A549 treated with Hydrocortisone at 1 μM for 4 hours (cell line): ENCODE measurements around the gene TNK1. TPM values are rescaled to one million over a fixed set of nuclear protein-coding genes. Genes with fewer than 3 reads are reported as not detected.

Experiments
- total RNA-seq: library from RNA; stranded (reverse); fragments of 200-300 nt; extraction: Qiagen RNA extraction; gene quantifications from 5 replicates; pipeline ENCODE4 v1.2.3, GENCODE V29; 2022

TNK1 gene
- total RNA-seq, result 1.4 to 2.1 TPM (median 1.7 TPM) in 5 replicates

GRCh38 chr17:7380855-7381683 lies at the start of gene TNK1:
TSS of gene TNK1 (plus strand) at chr17:7381089. CDS start at chr17:7382927, 1,838 bp downstream.

GRCh38 chr17:7336240-7337175 lies 44.4 kb upstream of the TNK1 start, which contains the start of gene ACAP1:
TSS of gene ACAP1 (plus strand) at chr17:7336529. CDS start at chr17:7336735, 206 bp downstream.

GRCh38 chr17:7351665-7352502 lies 29.0 kb upstream of the TNK1 start, which contains the start of gene KCTD11:
TSS of gene KCTD11 (plus strand) at chr17:7352162.

GRCh38 chr17:7355053-7355452 lies 25.8 kb upstream of the TNK1 start, which contains the start of gene TMEM95:
TSS of gene TMEM95 (plus strand) at chr17:7355156. CDS start at chr17:7355205, 49 bp downstream.

GRCh38 chr17:7394452-7395191 lies 13.7 kb downstream of the TNK1 start, which contains the start of gene PLSCR3:
TSS of gene PLSCR3 (minus strand) at chr17:7394525. CDS start at chr17:7394110, 415 bp downstream.

GRCh38 chr17:7403977-7404736 lies 23.3 kb downstream of the TNK1 start, which contains the start of gene TMEM256:
TSS of gene TMEM256 (minus strand) at chr17:7404097. CDS start at chr17:7404084, 13 bp downstream.

GRCh38 chr17:7407485-7408251 lies 26.8 kb downstream of the TNK1 start, which contains the start of gene NLGN2:
TSS of gene NLGN2 (plus strand) at chr17:7407845. CDS start at chr17:7408256, 411 bp downstream.

GRCh38 chr17:7419819-7420610 lies 39.1 kb downstream of the TNK1 start, which contains the start of gene SPEM1:
TSS of gene SPEM1 (plus strand) at chr17:7420324. CDS start at chr17:7420385, 61 bp downstream.

GRCh38 chr17:7425316-7425715 lies 44.4 kb downstream of the TNK1 start, which contains the start of gene SPEM2:
TSS of gene SPEM2 (plus strand) at chr17:7425616. CDS start at chr17:7425689, 73 bp downstream.

GRCh38 chr17:7428557-7428956 lies 47.7 kb downstream of the TNK1 start, which contains the start of gene SPEM3:
TSS of gene SPEM3 (plus strand) at chr17:7428857. CDS start at chr17:7428903, 46 bp downstream.

Other genes with a start within 250 kb of the TNK1 start
- 0.70 to 1.4 TPM (median 0.89 TPM) in 5 replicates for gene ASGR1, start 201.7 kb upstream of the TNK1 start, total RNA-seq
- 5.7 to 7.8 TPM (median 6.6 TPM) in 5 replicates for gene DLG4, start 161.3 kb upstream of the TNK1 start, total RNA-seq
- gene ACADVL, start 161.2 kb upstream of the TNK1 start, total RNA-seq, result 322 to 414 TPM (median 394 TPM) in 5 replicates
- gene DVL2, start 146.6 kb upstream of the TNK1 start, total RNA-seq, result 37.0 to 41.9 TPM (median 40.1 TPM) in 5 replicates
- 89.8 to 111 TPM (median 96.3 TPM) in 5 replicates for gene PHF23, start 141.6 kb upstream of the TNK1 start, total RNA-seq
- 685 to 777 TPM (median 698 TPM) in 5 replicates for gene GABARAP, start 138.6 kb upstream of the TNK1 start, total RNA-seq
- 222 to 242 TPM (median 228 TPM) in 5 replicates for gene CTDNEP1, start 129.4 kb upstream of the TNK1 start, total RNA-seq
- 125 to 155 TPM (median 140 TPM) in 5 replicates for gene ELP5, start 128.9 kb upstream of the TNK1 start, total RNA-seq
- gene CLDN7, start 118.6 kb upstream of the TNK1 start, total RNA-seq, result 2.2 to 3.7 TPM (median 2.6 TPM) in 5 replicates
- 0.39 to 0.59 TPM (median 0.50 TPM) in 5 replicates for gene SLC2A4, start 99.4 kb upstream of the TNK1 start, total RNA-seq
- 0.43 to 0.55 TPM (median 0.44 TPM) in 5 replicates for gene YBX2, start 86.5 kb upstream of the TNK1 start, total RNA-seq
- gene EIF5A, start 73.5 kb upstream of the TNK1 start, total RNA-seq, result 1,618 to 1,808 TPM (median 1,704 TPM) in 5 replicates
- 73.9 to 101 TPM (median 95.3 TPM) in 5 replicates for gene GPS2, start 65.7 kb upstream of the TNK1 start, total RNA-seq
- 26.4 to 30.2 TPM (median 28.4 TPM) in 5 replicates for gene NEURL4, start 51.8 kb upstream of the TNK1 start, total RNA-seq
- 1.2 to 3.9 TPM (median 3.1 TPM) in 5 replicates for gene ACAP1, start 44.6 kb upstream of the TNK1 start, total RNA-seq
- 10.5 to 13.8 TPM (median 12.9 TPM) in 5 replicates for gene KCTD11, start 28.9 kb upstream of the TNK1 start, total RNA-seq
- not detected in 5 replicates for gene TMEM95, start 25.9 kb upstream of the TNK1 start, total RNA-seq
- gene PLSCR3, start 13.4 kb downstream of the TNK1 start, total RNA-seq, result 38.8 to 44.7 TPM (median 42.7 TPM) in 5 replicates
- 171 to 224 TPM (median 215 TPM) in 5 replicates for gene TMEM256, start 23.0 kb downstream of the TNK1 start, total RNA-seq
- gene NLGN2, start 26.8 kb downstream of the TNK1 start, total RNA-seq, result 12.7 to 19.0 TPM (median 15.5 TPM) in 5 replicates
- gene SPEM1, start 39.2 kb downstream of the TNK1 start, total RNA-seq, result 0.08 to 0.13 TPM in 2 of 5 replicates, not detected in the others
- gene SPEM2, start 44.5 kb downstream of the TNK1 start, total RNA-seq, result not detected in 5 replicates
- gene SPEM3, start 47.8 kb downstream of the TNK1 start, total RNA-seq, result 0.02 to 0.03 TPM in 2 of 5 replicates, not detected in the others
- gene TMEM102, start 54.3 kb downstream of the TNK1 start, total RNA-seq, result 10.1 to 14.8 TPM (median 13.3 TPM) in 5 replicates
- 0.93 to 1.1 TPM (median 1.0 TPM) in 5 replicates for gene FGF11, start 58.4 kb downstream of the TNK1 start, total RNA-seq
- 7.0 to 11.7 TPM (median 9.1 TPM) in 5 replicates for gene CHRNB1, start 64.0 kb downstream of the TNK1 start, total RNA-seq
- 20.4 to 26.9 TPM (median 24.8 TPM) in 5 replicates for gene ZBTB4, start 98.5 kb downstream of the TNK1 start, total RNA-seq
- not detected in 5 replicates for gene SLC35G6, start 100.4 kb downstream of the TNK1 start, total RNA-seq
- gene POLR2A, start 103.3 kb downstream of the TNK1 start, total RNA-seq, result 70.3 to 86.1 TPM (median 78.6 TPM) in 5 replicates
- 9.9 to 13.2 TPM (median 11.0 TPM) in 5 replicates for gene TNFSF12, start 168.0 kb downstream of the TNK1 start, total RNA-seq
- gene TNFSF13, start 177.7 kb downstream of the TNK1 start, total RNA-seq, result 0.78 to 1.1 TPM (median 0.91 TPM) in 5 replicates
- gene SENP3, start 180.8 kb downstream of the TNK1 start, total RNA-seq, result 88.8 to 103 TPM (median 95.8 TPM) in 5 replicates
- gene CD68, start 198.5 kb downstream of the TNK1 start, total RNA-seq, result 25.7 to 33.1 TPM (median 28.3 TPM) in 5 replicates
- gene MPDU1, start 202.8 kb downstream of the TNK1 start, total RNA-seq, result 109 to 162 TPM (median 117 TPM) in 5 replicates
- 0.16 to 0.36 TPM (median 0.25 TPM) in 5 replicates for gene SOX15, start 209.0 kb downstream of the TNK1 start, total RNA-seq
- gene FXR2, start 233.8 kb downstream of the TNK1 start, total RNA-seq, result 52.5 to 56.7 TPM (median 54.4 TPM) in 5 replicates
- 60.0 to 88.9 TPM (median 79.2 TPM) in 5 replicates for gene SAT2, start 246.7 kb downstream of the TNK1 start, total RNA-seq
- 0.35 to 0.85 TPM (median 0.60 TPM) in 5 replicates for gene SHBG, start 249.0 kb downstream of the TNK1 start, total RNA-seq